Panc1 (cell line): ENCODE results near the gene NUCB2. TPM values are rescaled to one million over a fixed set of nuclear protein-coding genes. Genes with fewer than 3 reads are reported as not detected.

Experiments used
- ATAC-seq: fragments of 200-7000 bp; cut with Tn5 transposase; 2 replicates; pipeline ENCODE4 v1.9.1; 2020; ENCODE audit warnings: mild to moderate bottlenecking, moderate library complexity
- BruUV-seq: library from RNA; stranded (reverse); fragments of 400-500 nt; replicated peaks from 2 replicates; lab custom pipeline; 2021; lab: Mats Ljungman, UMichigan
- CTCF ChIA-PET: fragments of 300-600 bp; sonication (Branson Sonifier 250); formaldehyde crosslinking; loops from one replicate; lab custom pipeline; 2022; ENCODE audit warnings: antibody characterized with exemption; lab: Charles Lee
- POLR2A ChIA-PET: fragments of 300-600 bp; sonication (Branson Sonifier 250); formaldehyde crosslinking; loops from one replicate; lab custom pipeline; 2022; ENCODE audit warnings: antibody characterized with exemption; lab: Charles Lee
- DNase-seq: peaks from one replicate; pipeline ENCODE4 v3.0.0-alpha.2; 2010; ENCODE audit warnings: low read depth, low spot score
- H3K27ac ChIP-seq: 2 replicates; pipeline ENCODE4 v1.5.1; 2011; ENCODE audit warnings: mild to moderate bottlenecking, low read length, inconsistent platforms
- H3K27me3 ChIP-seq: fragments of 200-500 bp; sonication (Bioruptor generic); 2 replicates; pipeline ENCODE4 v1.6.0; 2014; ENCODE audit warnings: low read length, inconsistent platforms; ENCODE audit not compliant: control insufficient read depth, insufficient read depth
- H3K36me3 ChIP-seq: fragments of 200-500 bp; sonication (Bioruptor generic); 2 replicates; pipeline ENCODE4 v1.5.1; 2014; ENCODE audit warnings: inconsistent platforms, mild to moderate bottlenecking, low read length, moderate library complexity; ENCODE audit not compliant: control insufficient read depth, insufficient read depth
- H3K4me1 ChIP-seq: 2 replicates; pipeline ENCODE4 v1.5.1; 2011; ENCODE audit warnings: inconsistent platforms, mild to moderate bottlenecking, low read length, moderate library complexity; ENCODE audit not compliant: control insufficient read depth, insufficient read depth
- H3K4me3 ChIP-seq, 2 experiments: 2 replicates each; pipeline ENCODE4 v1.5.1; 2011 to 2012; ENCODE audit warnings: low read depth in 2 of 2, low read length in 2 of 2, mild to moderate bottlenecking in 2 of 2, inconsistent platforms in 1 of 2, moderate library complexity in 1 of 2
- H3K9me3 ChIP-seq: fragments of 200-500 bp; sonication (Bioruptor generic); 2 replicates; pipeline ENCODE4 v1.5.1; 2014; ENCODE audit warnings: low read depth, mild to moderate bottlenecking, inconsistent platforms, low read length, moderate library complexity; ENCODE audit not compliant: control insufficient read depth, insufficient read depth
- POLR2AphosphoS5 ChIP-seq: IDR thresholded peaks from 2 replicates; pipeline ENCODE4 v1.6.1; 2012; ENCODE audit warnings: mild to moderate bottlenecking, low read depth, low read length, moderate library complexity
- SIN3A ChIP-seq: IDR thresholded peaks from 2 replicates; pipeline ENCODE4 v1.6.1; 2012; ENCODE audit warnings: low read depth, mild to moderate bottlenecking, low read length, moderate library complexity, borderline replicate concordance; ENCODE audit not compliant: insufficient read depth
- TCF7L2 ChIP-seq: IDR thresholded peaks from 2 replicates; pipeline ENCODE4 v1.6.1; 2011; ENCODE audit warnings: mild to moderate bottlenecking, low read depth, low read length, inconsistent platforms
- in situ Hi-C: cut with HindIII; loops from 2 replicates; pipeline ENCODE4 v1.10.0; 2016; ENCODE audit warnings: low sequenced_read_pairs, low pct_unique_long_range_greater_than_20kb
- intact Hi-C: fragments of 100-400 bp; cut with micrococcal nuclease; formaldehyde crosslinking; loops from one replicate; pipeline ENCODE4 v1.10.0; 2022; ENCODE audit not compliant: unreplicated experiment
- total RNA-seq: library from RNA; stranded (reverse); gene quantifications from one replicate; pipeline ENCODE4 v1.2.1, GENCODE V29; 2021; ENCODE audit not compliant: unreplicated experiment
- TF ChIP-seq, protein P1 (sequence below), 2 experiments: IDR thresholded peaks; 2 replicates each; pipeline ENCODE4 v1.6.1; 2011 to 2012; ENCODE audit warnings: low read depth in 2 of 2, control low read depth in 1 of 2, low read length in 1 of 2, mild to moderate bottlenecking in 1 of 2, moderate library complexity in 1 of 2; ENCODE audit not compliant: insufficient read depth in 1 of 2
- TF ChIP-seq, protein P2 (sequence below): fragments of 450-650 bp; IDR thresholded peaks from 2 replicates; pipeline ENCODE4 v1.5.1; 2017; ENCODE audit warnings: mild to moderate bottlenecking

Gene NUCB2
- total RNA-seq, 1 experiment from 2014 or later: 62.2 TPM

DNA sequence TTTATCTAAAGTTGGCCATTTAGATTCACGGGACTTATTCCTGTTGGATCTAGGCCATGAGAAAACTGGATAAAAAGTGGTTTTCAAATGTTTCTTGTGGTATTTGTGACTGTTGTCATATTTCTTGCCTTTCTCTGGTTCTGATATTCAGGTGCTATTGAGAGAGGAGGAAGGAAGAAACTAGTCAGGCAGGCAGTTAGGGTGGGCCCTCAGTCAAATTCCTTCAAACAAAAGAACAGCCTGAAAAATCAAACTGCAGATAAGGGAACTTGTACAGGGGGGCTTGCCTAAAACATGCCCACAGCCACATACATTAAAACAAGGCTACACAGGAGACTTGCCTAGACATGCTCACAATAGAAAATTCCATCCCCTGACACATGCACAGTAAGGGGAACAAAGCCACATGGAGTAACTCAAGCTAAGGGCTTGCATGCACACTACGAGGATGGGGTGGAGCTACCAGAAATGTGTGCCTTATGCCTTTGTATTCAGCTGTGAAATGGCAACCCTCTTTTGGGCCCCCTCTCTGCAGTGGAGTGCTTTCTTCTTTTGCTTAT lies 93.2 kb downstream of the NUCB2 start:
- Histone ChIP-seq H3K36me3 (no peaks in the 10 kb centered on the region), H3K27ac (no peak overlapping the region), H3K4me3 (no peak overlapping the region), H3K27me3 (no peaks in the 10 kb centered on the region), H3K9me3 (peaks cover 40% of the 10 kb centered on the region; the same call in 1 of the 2 replicates), H3K4me1 (no peaks in the 10 kb centered on the region)
- ATAC-seq: no peak
- TF ChIP-seq SIN3A (no peak), POLR2AphosphoS5 (no peak)
- TF ChIP-seq, protein P1, sequence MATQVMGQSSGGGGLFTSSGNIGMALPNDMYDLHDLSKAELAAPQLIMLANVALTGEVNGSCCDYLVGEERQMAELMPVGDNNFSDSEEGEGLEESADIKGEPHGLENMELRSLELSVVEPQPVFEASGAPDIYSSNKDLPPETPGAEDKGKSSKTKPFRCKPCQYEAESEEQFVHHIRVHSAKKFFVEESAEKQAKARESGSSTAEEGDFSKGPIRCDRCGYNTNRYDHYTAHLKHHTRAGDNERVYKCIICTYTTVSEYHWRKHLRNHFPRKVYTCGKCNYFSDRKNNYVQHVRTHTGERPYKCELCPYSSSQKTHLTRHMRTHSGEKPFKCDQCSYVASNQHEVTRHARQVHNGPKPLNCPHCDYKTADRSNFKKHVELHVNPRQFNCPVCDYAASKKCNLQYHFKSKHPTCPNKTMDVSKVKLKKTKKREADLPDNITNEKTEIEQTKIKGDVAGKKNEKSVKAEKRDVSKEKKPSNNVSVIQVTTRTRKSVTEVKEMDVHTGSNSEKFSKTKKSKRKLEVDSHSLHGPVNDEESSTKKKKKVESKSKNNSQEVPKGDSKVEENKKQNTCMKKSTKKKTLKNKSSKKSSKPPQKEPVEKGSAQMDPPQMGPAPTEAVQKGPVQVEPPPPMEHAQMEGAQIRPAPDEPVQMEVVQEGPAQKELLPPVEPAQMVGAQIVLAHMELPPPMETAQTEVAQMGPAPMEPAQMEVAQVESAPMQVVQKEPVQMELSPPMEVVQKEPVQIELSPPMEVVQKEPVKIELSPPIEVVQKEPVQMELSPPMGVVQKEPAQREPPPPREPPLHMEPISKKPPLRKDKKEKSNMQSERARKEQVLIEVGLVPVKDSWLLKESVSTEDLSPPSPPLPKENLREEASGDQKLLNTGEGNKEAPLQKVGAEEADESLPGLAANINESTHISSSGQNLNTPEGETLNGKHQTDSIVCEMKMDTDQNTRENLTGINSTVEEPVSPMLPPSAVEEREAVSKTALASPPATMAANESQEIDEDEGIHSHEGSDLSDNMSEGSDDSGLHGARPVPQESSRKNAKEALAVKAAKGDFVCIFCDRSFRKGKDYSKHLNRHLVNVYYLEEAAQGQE (IDR thresholded peaks at IDR 0.05; ENCODE audit: insufficient read depth in 1 of 2, low read depth in 2 of 2, low read length in 1 of 2): no peak
- TF ChIP-seq, protein P2, sequence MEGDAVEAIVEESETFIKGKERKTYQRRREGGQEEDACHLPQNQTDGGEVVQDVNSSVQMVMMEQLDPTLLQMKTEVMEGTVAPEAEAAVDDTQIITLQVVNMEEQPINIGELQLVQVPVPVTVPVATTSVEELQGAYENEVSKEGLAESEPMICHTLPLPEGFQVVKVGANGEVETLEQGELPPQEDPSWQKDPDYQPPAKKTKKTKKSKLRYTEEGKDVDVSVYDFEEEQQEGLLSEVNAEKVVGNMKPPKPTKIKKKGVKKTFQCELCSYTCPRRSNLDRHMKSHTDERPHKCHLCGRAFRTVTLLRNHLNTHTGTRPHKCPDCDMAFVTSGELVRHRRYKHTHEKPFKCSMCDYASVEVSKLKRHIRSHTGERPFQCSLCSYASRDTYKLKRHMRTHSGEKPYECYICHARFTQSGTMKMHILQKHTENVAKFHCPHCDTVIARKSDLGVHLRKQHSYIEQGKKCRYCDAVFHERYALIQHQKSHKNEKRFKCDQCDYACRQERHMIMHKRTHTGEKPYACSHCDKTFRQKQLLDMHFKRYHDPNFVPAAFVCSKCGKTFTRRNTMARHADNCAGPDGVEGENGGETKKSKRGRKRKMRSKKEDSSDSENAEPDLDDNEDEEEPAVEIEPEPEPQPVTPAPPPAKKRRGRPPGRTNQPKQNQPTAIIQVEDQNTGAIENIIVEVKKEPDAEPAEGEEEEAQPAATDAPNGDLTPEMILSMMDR: no peak
- POLR2A ChIA-PET: no interaction called here
- CTCF ChIA-PET: no interaction called here
- in situ Hi-C loops (no loop called here), intact Hi-C loops (no loop called here)
- no peak for DNase-seq
- BruUV-seq: no TSS peak

DNA sequence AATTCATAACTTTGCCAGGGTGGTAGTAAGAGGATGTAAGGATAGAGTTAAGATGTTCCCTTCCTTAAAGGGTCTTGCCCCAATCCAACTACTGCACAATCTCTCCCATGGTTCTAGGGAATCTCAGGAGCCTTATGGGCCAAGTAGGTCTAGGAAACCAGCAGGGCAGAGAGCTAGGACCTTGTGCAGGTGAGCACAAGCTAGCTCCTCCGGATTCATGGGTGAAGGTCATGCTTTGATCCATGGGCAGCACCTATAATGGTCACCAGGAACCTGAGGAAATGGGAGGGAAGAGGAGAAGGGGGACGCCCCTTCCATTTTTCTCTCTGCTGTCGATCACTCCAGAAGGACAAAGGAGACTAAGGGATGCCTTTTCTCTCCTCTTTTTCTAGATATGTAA lies 95.1 kb downstream of the NUCB2 start:
- H3K9me3 ChIP-seq: peaks cover 40% of the 10 kb centered on the region; the same call in 1 of the 2 replicates
- no TSS peak for BruUV-seq
- intact Hi-C loops: no loop called here
- no peak overlapping the region for H3K4me3 ChIP-seq
- H3K27me3 ChIP-seq: no peaks in the 10 kb centered on the region
- DNase-seq: no peak
- no peaks in the 10 kb centered on the region for H3K4me1 ChIP-seq
- CTCF ChIA-PET: no interaction called here
- ATAC-seq: no peak
- in situ Hi-C loops: no loop called here
- no peak overlapping the region for H3K27ac ChIP-seq
- TF ChIP-seq, protein P2: no peak
- TF ChIP-seq POLR2AphosphoS5 (no peak), SIN3A (no peak), TCF7L2 (no peak)
- TF ChIP-seq, protein P1 (IDR thresholded peaks at IDR 0.05; ENCODE audit: insufficient read depth in 1 of 2, low read depth in 2 of 2, low read length in 1 of 2): no peak
- no peaks in the 10 kb centered on the region for H3K36me3 ChIP-seq
- POLR2A ChIA-PET: no interaction called here
